ENCODE results near the gene ALG12.

The ALG12 gene

DNA sequence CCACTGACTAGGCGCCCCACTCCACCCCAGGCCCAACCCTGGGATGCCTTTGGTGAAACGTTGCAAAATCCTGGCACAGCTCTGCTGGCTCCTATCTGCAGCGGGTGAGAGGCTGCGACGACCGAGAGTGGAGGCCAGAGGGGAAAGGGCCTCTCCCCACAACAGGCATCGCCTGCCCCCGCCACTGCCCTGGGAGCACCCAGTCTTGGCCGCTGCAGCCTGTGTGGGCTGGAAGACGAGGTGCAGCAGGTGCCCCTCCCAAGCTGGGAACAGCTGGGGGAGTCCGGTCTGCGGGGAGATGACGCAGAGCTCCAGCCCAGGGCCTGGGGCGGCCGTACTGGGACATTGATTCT is 38.2 kb upstream of the ALG12 start:
- DNase-seq (ENCODE audit: insufficient read length) (no peak), FAIRE-seq (no peak)
- no peak for TF ChIP-seq TAF1 (IDR thresholded peaks at IDR 0.05; ENCODE audit: borderline replicate concordance, low read depth, low read length)
- TF ChIP-seq POLR2A (IDR thresholded peaks at IDR 0.05; ENCODE audit: low read depth, low read length): no peak
- no peak for TF ChIP-seq POLR2AphosphoS5 (IDR thresholded peaks at IDR 0.05; ENCODE audit: low read depth, low read length)

DNA sequence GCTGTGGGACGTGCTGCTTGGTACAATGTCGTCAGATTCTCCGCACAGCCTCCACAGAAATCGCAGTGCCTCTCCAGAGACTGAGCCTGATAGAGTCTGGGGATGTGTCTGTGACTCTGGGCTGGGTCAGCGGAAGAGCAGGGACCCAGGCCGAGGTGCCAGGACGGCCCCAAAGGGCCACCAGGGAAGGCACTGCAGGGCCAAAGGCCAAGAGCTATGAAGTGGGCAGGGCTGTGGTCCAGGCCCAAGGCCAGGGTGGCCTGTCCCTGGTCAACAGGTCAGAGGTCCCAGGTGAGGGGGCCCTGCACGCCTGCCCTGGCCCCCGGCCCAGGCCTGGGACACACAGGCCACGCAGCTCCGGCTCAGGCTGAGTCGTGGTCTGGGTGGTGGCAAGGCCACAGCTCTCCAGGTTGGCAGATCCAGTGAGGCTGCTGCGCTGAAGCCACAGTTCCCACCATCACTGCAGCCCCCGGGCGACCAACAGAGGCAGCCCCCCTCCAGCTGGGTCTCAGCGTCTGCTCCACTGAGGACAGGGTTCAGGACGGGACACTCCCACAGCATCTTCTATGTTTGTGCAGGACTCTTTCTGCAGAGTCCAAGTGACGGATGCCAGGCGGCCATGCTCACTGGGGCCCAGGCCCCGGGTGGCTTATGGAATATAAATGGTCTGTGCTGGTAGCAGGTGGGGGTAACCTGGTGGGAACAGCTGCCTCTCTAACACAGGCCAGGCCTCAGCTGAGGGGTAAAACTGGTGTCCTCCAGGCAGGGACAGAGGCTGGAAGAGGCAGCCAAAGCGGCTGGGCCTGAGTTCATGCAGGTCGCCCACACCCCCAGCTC is 37.6 kb upstream of the ALG12 start:
- FAIRE-seq (no peak), DNase-seq (ENCODE audit: insufficient read length) (no peak)
- TF ChIP-seq POLR2AphosphoS5 (IDR thresholded peaks at IDR 0.05; ENCODE audit: low read depth, low read length) (no peak), POLR2A (IDR thresholded peaks at IDR 0.05; ENCODE audit: low read depth, low read length) (no peak), TAF1 (IDR thresholded peaks at IDR 0.05; ENCODE audit: borderline replicate concordance, low read depth, low read length) (no peak)

DNA sequence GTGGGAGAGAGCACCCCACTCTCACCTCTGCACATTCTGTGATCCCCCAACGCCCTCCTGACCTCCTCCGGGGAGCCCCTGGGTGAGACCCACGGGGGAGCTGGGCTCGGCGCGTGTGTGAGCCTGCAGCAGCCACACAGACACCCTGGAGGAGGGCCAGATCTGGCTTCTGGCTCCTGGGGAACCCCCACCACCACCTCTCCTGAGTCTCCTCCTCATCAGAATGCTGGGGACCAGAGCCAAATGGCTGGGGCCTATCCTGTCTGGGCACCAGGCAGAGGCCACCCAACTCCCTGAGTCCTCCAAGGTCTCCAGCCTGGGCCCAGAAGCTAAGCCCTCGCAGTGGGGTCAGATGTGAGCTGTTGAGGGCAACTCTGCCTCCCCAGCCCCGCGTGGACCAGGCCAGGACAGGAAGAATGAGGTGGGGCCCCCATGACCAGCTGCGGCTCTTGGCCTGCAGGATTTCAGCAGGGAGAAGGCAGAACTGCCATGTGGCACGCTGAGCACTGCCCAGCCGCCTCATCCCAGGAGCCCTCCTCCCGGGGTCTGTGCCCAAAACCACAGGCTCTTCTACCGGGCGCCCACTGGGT is 36.8 kb upstream of the ALG12 start:
- TF ChIP-seq POLR2AphosphoS5 (IDR thresholded peaks at IDR 0.05; ENCODE audit: low read depth, low read length) (no peak), TAF1 (IDR thresholded peaks at IDR 0.05; ENCODE audit: borderline replicate concordance, low read depth, low read length) (no peak)
- DNase-seq (ENCODE audit: insufficient read length) (no peak), FAIRE-seq (no peak)

DNA sequence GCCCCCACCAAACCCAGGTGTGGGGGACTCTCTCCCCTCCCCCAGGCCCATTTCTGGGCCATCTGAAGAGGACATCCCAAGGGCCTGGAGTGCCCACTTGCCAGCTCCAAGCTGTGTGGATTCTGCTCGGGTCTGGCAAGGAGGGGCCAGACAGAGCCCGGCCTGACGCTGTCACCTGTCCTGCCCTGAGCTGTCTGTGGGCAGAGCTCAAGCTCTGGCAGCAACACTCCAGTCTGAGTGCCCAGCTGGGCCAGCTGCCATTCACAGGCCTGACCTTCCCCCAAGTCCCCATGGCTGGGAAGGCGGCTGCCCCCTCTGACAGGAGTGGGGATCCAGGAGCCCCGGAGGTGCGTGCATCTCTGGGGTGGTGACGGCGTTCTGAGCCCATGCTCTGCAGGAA is 36.1 kb upstream of the ALG12 start:
- DNase-seq (ENCODE audit: insufficient read length) (no peak), FAIRE-seq (no peak)
- TF ChIP-seq POLR2A (IDR thresholded peaks at IDR 0.05; ENCODE audit: low read depth, low read length): no peak
- TF ChIP-seq TAF1 (IDR thresholded peaks at IDR 0.05; ENCODE audit: borderline replicate concordance, low read depth, low read length): no peak
- no peak for TF ChIP-seq POLR2AphosphoS5 (IDR thresholded peaks at IDR 0.05; ENCODE audit: low read depth, low read length)

DNA sequence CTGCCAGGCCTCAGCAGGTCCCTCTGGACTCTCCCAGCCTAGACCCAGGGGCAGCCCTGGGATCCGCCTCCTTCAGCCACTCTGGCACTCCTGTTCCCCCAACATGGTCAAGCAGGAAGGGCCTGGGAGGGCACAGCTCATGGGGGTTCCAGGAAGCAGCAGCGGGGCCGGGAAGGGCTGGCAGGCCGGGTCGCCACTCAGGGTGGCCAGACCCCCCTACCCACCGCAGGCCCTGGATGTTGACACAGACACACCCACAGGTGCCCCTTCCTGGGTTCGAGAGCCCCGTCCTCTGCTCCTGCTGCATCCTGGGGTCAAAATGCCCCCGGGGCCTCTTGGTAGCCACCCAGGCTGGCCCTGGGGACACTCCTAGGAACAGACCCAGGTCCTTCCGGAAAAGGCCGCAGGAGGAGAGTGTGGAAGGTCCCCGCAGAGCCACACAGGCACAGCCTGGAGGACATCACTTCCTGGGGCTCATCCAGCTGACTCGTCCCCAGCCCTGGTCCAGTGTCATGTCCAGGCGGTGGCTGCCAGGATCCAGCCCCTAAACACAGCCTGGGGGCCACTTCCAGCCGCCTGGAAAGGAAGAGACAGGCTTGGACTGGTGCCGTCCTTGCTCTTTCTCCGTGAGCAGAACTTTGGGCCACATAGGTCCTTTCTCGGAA is 35.6 kb upstream of the ALG12 start:
- DNase-seq (ENCODE audit: insufficient read length) (no peak), FAIRE-seq (no peak)
- TF ChIP-seq POLR2AphosphoS5 (IDR thresholded peaks at IDR 0.05; ENCODE audit: low read depth, low read length) (no peak), TAF1 (IDR thresholded peaks at IDR 0.05; ENCODE audit: borderline replicate concordance, low read depth, low read length) (no peak), POLR2A (IDR thresholded peaks at IDR 0.05; ENCODE audit: low read depth, low read length) (no peak)

DNA sequence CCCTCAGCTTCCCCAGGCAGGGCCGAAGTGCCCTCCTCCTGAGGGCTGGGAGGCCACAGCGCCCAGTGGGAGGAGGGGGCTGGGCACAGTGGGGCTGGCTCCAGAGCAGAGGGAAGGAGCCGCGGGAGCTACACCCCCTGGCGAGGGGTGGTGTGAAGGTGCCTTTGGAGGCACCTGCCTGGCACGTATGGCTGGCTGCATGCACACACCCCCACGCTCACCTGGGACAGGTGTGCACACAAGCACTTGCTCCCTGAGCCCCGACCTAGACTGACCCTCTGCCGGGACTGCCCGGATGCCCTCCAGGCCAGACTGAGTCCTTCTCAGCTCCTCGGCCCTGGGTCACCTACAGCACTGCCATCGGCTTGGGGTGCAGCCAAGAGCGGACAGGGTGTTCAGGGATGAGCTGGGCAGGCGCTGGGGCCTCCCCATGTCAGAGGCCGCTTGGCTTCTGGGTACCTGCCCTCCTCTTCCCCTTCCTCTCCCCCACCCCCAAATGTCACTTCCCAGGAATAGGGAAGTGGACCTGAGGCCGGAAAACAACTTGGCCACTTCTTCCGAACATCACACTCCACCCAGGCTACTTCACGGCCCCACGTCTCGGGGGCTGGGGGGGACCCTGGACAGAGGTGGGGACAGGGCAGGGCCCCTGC is 34.9 kb upstream of the ALG12 start:
- FAIRE-seq: no peak
- no peak for TF ChIP-seq TAF1 (IDR thresholded peaks at IDR 0.05; ENCODE audit: borderline replicate concordance, low read depth, low read length)
- no peak for TF ChIP-seq POLR2AphosphoS5 (IDR thresholded peaks at IDR 0.05; ENCODE audit: low read depth, low read length)
- no peak for TF ChIP-seq POLR2A (IDR thresholded peaks at IDR 0.05; ENCODE audit: low read depth, low read length)

DNA sequence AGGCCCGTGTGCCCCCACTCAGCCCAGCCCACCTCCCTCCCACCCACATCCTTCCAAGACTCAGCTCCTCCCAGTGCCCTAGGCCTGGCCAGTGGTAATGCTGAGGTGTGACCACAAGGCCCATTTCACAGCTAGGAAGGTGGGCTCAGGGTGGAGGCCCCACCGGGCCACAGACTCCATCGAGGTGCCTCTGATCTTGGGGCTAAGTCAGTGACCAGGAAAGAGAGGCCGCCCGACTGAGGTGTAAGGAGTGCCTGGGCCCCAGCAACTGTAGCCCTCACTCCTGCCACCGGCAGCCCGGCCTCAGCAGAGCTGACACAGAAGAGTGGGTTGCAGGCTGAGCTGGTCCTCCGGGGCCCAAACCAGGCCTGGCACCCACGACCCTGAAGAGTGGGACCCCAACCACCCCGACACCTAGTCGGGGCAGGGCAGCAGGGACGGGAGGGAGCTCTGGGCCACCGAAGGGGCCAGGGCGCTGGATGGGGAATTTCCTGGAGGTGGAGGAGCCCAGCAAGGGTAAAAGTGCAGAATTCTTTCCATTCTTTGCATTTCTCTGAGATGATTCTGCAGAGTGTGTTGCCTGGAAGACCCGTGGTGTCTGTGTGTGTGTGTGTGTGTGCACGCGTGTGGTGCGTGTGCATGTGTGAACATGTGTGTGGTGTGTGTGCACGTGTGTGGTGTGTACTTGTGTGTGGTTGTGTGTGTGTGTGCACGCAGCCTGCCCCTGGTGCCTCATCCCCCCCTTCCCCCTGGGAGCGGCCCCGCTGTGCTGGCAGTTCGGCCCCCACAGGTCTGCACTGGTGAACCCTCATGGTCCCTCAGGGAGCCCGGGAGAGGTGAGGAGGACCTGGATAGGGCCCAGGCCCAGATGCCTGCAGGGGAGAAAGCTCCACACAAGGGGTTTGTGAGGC is 34.0 kb upstream of the ALG12 start:
- DNase-seq (ENCODE audit: insufficient read length) (no peak), FAIRE-seq (no peak)
- TF ChIP-seq POLR2A (IDR thresholded peaks at IDR 0.05; ENCODE audit: low read depth, low read length): no peak
- no peak for TF ChIP-seq POLR2AphosphoS5 (IDR thresholded peaks at IDR 0.05; ENCODE audit: low read depth, low read length)
- no peak for TF ChIP-seq TAF1 (IDR thresholded peaks at IDR 0.05; ENCODE audit: borderline replicate concordance, low read depth, low read length)

More for the DNA sequence above, 34.9 kb upstream of the ALG12 start:
- DNase-seq (ENCODE audit: insufficient read length): no peak

DNA sequence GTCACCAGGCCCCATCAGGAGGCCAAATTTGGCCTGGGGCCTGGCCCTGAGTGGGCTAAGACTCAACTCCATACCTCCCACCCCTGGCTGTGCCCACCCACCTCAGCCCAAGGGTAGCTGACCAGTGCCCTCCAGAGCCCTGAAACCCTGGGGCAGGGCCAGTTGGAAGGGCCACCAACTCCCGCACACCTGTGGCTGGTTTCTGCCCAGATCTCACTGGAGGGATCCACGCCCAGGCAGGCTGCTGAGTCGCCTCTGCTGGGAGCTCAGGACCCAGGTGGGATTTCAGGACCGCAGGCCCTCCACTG is 33.4 kb upstream of the ALG12 start:
- no peak for FAIRE-seq
- DNase-seq (ENCODE audit: insufficient read length): no peak
- TF ChIP-seq POLR2A (IDR thresholded peaks at IDR 0.05; ENCODE audit: low read depth, low read length) (no peak), TAF1 (IDR thresholded peaks at IDR 0.05; ENCODE audit: borderline replicate concordance, low read depth, low read length) (no peak), POLR2AphosphoS5 (IDR thresholded peaks at IDR 0.05; ENCODE audit: low read depth, low read length) (no peak)

DNA sequence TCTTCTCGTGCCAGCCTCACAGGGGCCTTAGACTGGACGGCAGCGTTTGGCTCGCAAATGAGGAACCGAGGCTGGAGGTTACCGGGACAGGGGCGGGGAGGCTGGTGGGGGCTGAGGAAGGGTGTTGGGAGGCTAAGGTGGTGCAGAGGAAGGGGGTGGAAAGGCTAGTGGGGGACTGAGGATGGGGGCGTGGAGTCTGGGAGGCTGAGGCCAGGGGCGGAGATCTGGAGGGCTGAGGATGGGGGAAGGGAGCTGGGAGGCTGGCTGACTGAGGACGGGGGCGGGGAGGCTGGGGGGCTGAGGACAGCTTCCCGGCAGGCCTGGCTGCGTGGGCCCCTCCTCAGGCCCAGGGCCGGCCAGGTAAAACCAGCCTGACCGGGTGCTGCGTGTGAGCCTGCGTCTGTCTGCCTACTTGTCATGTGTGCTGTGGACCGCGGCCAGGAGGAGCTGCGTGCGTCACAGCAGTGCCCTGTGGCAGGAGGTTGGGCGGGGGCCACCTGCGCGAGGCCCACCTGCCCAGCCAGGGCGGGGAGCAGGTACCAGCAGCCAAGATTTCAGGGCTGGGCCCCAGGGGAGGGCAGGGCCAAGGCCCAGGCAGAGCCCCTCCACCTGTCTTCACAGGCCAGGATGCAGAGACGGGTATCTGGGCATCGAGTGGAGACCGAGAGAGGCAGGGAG is 32.9 kb upstream of the ALG12 start:
- TF ChIP-seq POLR2A (IDR thresholded peaks at IDR 0.05; ENCODE audit: low read depth, low read length) (no peak), TAF1 (IDR thresholded peaks at IDR 0.05; ENCODE audit: borderline replicate concordance, low read depth, low read length) (no peak), POLR2AphosphoS5 (IDR thresholded peaks at IDR 0.05; ENCODE audit: low read depth, low read length) (no peak)
- DNase-seq (ENCODE audit: insufficient read length): no peak
- FAIRE-seq: no peak

DNA sequence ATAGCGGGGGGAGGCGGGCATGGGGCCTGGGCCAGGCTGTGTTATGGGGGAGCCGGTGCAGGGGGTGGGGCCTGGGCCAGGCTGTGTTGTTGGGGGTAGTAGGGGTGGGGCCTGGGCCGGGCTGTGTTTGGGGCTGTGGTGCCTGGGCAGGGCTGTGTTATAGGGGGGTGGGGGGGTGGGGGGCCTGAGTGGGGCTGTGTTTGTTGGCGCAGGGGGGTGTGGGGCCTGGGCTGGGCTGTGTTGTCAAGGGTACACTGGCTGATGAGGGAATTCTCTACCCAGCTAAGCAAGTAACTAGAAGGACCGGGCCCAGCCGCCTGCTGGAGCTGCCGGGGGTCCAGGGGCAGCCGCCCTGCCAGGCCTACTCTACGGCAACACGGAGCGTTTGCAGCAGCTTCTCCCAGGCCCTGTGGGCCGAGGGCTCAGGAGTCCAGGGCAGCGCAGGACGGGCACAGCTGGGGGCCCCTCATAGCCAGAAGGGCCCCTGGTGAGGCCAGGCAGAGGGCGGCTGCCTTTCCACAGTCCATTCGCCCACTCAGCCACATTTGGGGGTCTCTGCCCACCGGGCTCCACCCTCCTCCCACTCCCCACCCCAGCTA is 32.3 kb upstream of the ALG12 start:
- DNase-seq (ENCODE audit: insufficient read length) (no peak), FAIRE-seq (no peak)
- TF ChIP-seq TAF1 (IDR thresholded peaks at IDR 0.05; ENCODE audit: borderline replicate concordance, low read depth, low read length) (no peak), POLR2AphosphoS5 (IDR thresholded peaks at IDR 0.05; ENCODE audit: low read depth, low read length) (no peak), POLR2A (IDR thresholded peaks at IDR 0.05; ENCODE audit: low read depth, low read length) (no peak)
